Neural cell (in vitro differentiated cells): Measurements from ENCODE around the gene ABHD2.

Source experiments
- CTCF ChIP-seq: fragments of 450-650 bp; IDR thresholded peaks from 2 replicates; pipeline ENCODE4 v1.5.1; 2014; ENCODE audit warnings: antibody characterized with exemption, mild to moderate bottlenecking, moderate library complexity; ENCODE audit not compliant: poor library complexity, severe bottlenecking
- EZH2 ChIP-seq: fragments of 200-600, 300-800 bp; shearing (Covaris generic), sonication (generic); IDR thresholded peaks from 2 replicates; pipeline ENCODE4 v1.6.1; 2014; ENCODE audit warnings: antibody characterized with exemption, low read length, borderline replicate concordance, mild to moderate bottlenecking; ENCODE audit not compliant: insufficient read depth, poor library complexity, severe bottlenecking
- POLR2AphosphoS5 ChIP-seq: IDR thresholded peaks from 2 replicates; pipeline ENCODE4 v1.6.1; 2012

DNA sequence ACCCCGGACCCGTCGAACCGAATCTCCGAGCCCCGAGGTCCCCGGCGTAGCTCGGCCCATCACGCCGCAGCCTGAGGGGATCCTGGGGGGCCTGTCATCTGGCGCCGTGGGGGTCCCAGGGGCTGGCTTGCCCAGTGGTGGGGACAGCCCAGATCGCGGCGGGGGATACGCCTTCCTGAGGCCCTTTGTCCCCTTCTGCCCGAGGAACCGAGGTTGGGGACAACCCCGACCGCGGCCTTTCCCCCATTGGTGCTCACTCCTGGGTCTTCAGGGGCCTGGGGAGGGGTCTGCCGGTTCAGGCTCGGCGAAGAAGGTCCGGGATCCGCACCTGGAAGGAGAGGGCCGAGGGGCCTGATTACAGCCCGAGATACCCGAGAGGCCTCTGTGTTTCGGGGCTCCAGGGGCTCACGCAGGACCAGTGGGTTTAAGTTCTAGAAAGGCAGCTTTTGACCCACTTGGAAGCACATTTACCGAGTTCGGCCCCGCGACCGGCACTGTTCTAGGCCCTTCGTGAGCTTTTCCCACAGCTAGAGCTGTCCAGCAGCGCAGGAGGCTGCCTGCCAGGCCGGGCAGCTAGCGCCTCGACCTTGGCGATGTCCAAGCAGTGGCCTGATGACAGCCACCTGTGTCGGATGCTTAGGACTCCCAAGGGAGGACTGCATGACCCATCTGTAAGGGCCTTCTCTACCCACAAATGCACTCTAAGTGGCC lies 504 bp downstream of the ABHD2 start:
- TF ChIP-seq CTCF (no peak), POLR2AphosphoS5 (no peak), EZH2 (no peak)
